Measurements from ENCODE around the gene PLEKHO2. TPM values are rescaled to one million over a fixed set of nuclear protein-coding genes. Genes with fewer than 3 reads are reported as not detected.

The PLEKHO2 gene
- total RNA-seq, 1 donor from 2014 or later: 4.2 TPM

DNA sequence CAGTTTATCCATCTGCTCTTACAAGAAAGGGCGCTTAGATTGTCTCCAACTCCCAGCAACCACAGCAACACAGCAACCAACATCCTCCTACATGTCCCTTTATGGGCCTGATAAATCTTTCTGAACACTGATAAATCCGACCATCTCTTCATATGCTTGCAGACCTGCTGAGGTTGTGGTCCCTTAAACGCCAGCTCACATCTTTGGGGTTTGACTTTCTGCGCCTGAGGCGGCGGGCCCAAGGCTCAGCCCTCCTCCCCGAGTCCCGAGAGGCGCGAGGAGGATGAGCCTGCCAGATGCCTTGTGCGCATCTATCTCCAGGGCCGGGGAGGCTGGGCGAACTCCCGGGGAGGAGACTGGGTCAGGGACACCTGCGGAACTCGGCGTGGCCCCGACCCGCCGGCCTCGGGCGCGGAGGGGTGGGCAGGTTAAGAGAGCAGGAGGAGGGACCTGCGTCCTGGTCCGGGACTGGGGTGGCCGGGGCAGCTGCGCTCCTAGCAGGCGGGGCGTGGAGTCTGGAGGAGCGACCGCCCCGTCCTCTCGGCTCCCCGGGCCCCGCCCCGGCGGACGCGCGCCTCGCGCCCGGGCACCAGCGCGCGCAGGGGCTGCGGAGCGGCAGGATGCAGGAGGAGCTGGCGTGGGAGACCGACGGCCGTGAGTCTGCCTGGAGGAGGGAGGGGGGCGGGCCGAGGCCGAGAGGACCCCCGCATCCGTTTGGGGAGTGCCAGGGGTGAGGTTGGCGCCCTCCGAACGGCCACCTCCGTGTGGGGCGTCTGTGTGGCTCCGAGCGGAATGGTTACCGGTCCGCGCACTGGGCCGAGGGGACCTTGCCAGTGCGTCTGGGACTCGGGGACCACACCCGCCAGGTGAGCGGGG, 69.8 kb downstream of the PLEKHO2 start, which contains the start of gene ANKDD1A:
Gene ANKDD1A, plus strand, starts transcription at position 592 of the 876 bp plus-strand sequence. Its CDS starts 29 bp downstream, at position 621.
- peak within 1 kb of the TSS; percentile 46 for H3K4me3 ChIP-seq (ENCODE audit: low read depth, low read length)
- no peaks in the 10 kb centered on the region for H3K36me3 ChIP-seq (ENCODE audit: control insufficient read depth, insufficient read depth, low read length)
- DNase-seq (ENCODE audit: low read depth): peak; percentile 33
- no peak for FAIRE-seq
- TF ChIP-seq, protein P1, sequence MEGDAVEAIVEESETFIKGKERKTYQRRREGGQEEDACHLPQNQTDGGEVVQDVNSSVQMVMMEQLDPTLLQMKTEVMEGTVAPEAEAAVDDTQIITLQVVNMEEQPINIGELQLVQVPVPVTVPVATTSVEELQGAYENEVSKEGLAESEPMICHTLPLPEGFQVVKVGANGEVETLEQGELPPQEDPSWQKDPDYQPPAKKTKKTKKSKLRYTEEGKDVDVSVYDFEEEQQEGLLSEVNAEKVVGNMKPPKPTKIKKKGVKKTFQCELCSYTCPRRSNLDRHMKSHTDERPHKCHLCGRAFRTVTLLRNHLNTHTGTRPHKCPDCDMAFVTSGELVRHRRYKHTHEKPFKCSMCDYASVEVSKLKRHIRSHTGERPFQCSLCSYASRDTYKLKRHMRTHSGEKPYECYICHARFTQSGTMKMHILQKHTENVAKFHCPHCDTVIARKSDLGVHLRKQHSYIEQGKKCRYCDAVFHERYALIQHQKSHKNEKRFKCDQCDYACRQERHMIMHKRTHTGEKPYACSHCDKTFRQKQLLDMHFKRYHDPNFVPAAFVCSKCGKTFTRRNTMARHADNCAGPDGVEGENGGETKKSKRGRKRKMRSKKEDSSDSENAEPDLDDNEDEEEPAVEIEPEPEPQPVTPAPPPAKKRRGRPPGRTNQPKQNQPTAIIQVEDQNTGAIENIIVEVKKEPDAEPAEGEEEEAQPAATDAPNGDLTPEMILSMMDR (IDR thresholded peaks at IDR 0.05; ENCODE audit: insufficient read depth, low read length, severe bottlenecking): no peak
- no peaks in the 10 kb centered on the region for H3K27me3 ChIP-seq (ENCODE audit: control insufficient read depth, insufficient read depth, low read length)

DNA sequence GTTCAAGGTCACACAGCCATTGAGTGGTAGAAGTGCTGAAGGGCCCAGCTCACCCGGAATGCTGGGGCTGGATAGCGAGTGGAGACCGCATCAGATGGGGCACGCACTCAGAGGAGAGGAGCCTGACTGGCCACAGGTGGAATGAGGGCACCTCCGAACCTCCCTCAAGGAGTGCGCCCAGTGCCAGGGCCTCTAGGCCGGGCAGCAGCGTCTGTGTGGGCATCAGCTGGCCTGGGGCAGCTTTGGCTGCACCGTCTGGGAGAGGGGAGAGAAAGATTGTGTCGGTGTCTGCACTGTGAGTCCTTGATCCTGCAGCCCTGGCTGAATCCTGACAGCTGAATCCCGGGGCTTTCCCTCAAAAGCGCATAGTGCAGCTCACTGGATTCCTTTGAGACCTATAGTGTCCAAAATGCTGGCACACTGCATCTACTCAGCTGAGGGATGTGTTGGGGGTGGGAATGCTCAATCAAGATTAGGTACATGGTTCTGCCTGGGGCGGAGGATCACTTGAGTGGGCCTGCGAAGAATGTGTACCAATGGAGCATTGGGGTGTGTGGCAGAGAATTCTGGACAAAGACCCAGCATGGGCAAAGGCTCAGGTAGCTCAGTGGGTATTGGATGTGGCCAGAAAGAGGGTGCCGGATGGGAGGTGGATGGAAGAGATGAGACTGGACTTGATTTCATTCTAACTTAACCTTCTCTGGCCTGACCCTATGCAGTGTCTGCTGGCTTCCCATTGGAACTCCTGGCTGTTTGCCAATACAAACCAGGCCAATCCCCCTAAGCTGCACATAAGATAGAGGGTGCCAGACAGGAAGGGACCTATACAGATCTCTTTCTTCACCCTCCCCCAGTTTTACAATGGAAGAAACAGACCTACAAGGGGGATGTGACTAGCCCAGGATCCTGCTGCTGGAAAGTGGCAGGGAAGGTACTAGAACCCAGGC, 70.9 kb downstream of the PLEKHO2 start:
- Histone ChIP-seq H3K27me3 (ENCODE audit: control insufficient read depth, insufficient read depth, low read length) (no peaks in the 10 kb centered on the region), H3K36me3 (ENCODE audit: control insufficient read depth, insufficient read depth, low read length) (no peaks in the 10 kb centered on the region), H3K4me3 (ENCODE audit: low read depth, low read length) (no peak overlapping the region)
- TF ChIP-seq, protein P1 (IDR thresholded peaks at IDR 0.05; ENCODE audit: insufficient read depth, low read length, severe bottlenecking): no peak
- FAIRE-seq: peak; percentile 32
- no peak for DNase-seq (ENCODE audit: low read depth)

DNA sequence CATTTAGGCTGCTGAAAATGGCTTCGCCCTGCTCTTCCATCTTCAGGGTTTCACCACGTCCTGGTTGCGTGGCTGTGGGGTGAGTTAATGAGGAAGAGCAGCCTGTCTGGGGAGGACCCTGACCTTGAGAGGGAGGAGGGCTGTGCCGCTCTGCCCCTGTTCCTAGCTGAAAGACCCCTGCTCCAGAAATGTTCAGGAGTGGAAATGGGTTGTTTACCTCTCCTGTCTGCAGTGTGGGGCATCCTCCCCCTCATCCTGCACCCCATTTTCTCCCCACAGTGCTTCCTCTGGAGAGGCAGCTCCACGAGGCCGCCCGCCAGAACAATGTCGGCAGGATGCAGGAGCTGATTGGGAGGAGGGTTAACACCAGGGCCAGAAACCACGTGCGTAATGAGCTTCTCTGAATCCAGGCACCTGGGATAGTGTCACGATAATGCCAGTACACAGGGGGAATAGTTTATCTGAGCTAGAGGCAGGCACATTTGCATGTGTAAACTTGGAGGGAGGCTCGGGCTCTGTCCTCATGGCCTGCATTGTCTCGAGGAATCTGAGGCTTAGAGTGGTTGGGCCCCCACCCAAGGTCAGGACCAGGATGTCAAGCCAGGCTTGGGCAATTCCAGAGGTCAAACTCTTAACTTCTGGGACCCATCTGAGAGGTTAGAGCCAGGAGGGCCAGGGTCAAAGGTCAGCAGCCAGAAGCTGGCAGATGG, 74.0 kb downstream of the PLEKHO2 start:
- H3K4me3 ChIP-seq (ENCODE audit: low read depth, low read length): no peak overlapping the region
- TF ChIP-seq, protein P1 (IDR thresholded peaks at IDR 0.05; ENCODE audit: insufficient read depth, low read length, severe bottlenecking): no peak

DNA sequence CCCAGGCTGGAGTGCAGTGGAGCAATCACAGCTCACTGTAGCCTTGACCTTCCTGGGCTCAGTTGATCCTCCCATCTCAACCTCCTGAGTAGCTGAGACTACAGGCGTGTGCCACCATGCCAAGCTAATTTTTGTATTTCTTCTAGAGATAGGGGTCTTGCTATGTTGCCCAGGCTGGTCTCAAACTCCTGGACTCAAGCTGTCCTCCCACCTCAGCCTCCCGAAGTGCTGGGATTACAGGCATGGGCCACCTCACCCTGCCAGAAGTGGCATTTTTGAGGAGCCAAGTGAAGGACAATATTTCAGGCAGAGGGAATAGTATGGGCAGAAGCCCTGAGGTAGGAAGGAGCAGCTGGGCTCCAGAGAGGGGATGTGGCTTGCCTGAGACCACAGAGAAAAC, 74.7 kb downstream of the PLEKHO2 start:
- no peaks in the 10 kb centered on the region for H3K36me3 ChIP-seq (ENCODE audit: control insufficient read depth, insufficient read depth, low read length)
- H3K4me3 ChIP-seq (ENCODE audit: low read depth, low read length): no peak overlapping the region
- no peak for FAIRE-seq
- no peaks in the 10 kb centered on the region for H3K27me3 ChIP-seq (ENCODE audit: control insufficient read depth, insufficient read depth, low read length)
- no peak for DNase-seq (ENCODE audit: low read depth)
- TF ChIP-seq, protein P1 (IDR thresholded peaks at IDR 0.05; ENCODE audit: insufficient read depth, low read length, severe bottlenecking): no peak

More for the DNA sequence above, 74.0 kb downstream of the PLEKHO2 start:
- FAIRE-seq (no peak), DNase-seq (ENCODE audit: low read depth) (no peak)
- Histone ChIP-seq H3K36me3 (ENCODE audit: control insufficient read depth, insufficient read depth, low read length) (no peaks in the 10 kb centered on the region), H3K27me3 (ENCODE audit: control insufficient read depth, insufficient read depth, low read length) (no peaks in the 10 kb centered on the region)

DNA sequence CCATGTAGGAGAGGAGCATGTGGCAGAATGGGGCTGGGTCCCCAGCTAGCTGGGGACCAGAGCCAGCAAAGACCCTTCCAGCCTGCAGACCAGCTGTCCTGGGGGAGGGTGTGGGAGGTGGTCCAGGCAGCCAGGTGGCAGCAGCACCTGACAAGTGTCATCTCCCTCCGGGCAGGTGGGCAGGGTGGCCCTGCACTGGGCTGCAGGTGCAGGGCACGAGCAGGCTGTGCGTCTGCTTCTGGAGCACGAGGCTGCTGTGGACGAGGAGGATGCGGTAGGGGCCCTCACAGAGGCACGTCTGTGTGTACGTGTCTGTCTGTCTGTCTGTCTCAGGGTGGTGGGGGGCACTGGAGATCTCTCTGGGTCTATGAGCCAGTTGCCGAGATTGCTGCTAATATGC, 75.5 kb downstream of the PLEKHO2 start:
- FAIRE-seq: no peak
- Histone ChIP-seq H3K27me3 (ENCODE audit: control insufficient read depth, insufficient read depth, low read length) (no peaks in the 10 kb centered on the region), H3K36me3 (ENCODE audit: control insufficient read depth, insufficient read depth, low read length) (no peaks in the 10 kb centered on the region), H3K4me3 (ENCODE audit: low read depth, low read length) (no peak overlapping the region)
- DNase-seq (ENCODE audit: low read depth): no peak
- TF ChIP-seq, protein P1 (IDR thresholded peaks at IDR 0.05; ENCODE audit: insufficient read depth, low read length, severe bottlenecking): no peak

All from bronchial epithelial cell (primary cell).